Measurements from ENCODE around the gene PPP1R37.

Gene PPP1R37

GRCh38 chr19:45078390-45079062 is 14.5 kb upstream of the PPP1R37 start:
- H2BK120ac ChIP-seq (ENCODE audit: low read depth, low read length), result no peak overlapping the region
- peak overlapping the region; percentile 86 for H3K9ac ChIP-seq (ENCODE audit: low read length)
- H3K4me1 ChIP-seq (ENCODE audit: control insufficient read depth, low read depth, low read length), result peaks cover 8% of the 10 kb centered on the region
- no peak overlapping the region for H2BK5ac ChIP-seq (ENCODE audit: low read length)
- H3K4me2 ChIP-seq (ENCODE audit: low read length), result peak overlapping the region; percentile 87
- H3K79me1 ChIP-seq (ENCODE audit: low read length), result peaks cover 9% of the 10 kb centered on the region
- H3K23ac ChIP-seq (ENCODE audit: low read length), result no peak overlapping the region
- peaks cover 4% of the 10 kb centered on the region for H3K36me3 ChIP-seq (ENCODE audit: control insufficient read depth, insufficient read depth, low read length)
- H3K27ac ChIP-seq (ENCODE audit: low read depth, low read length), result no peak overlapping the region
- no peak overlapping the region for H4K5ac ChIP-seq (ENCODE audit: low read length)
- H3K4ac ChIP-seq (ENCODE audit: low read depth, low read length), result peak overlapping the region; percentile 48
- peak overlapping the region; percentile 97 for H3K56ac ChIP-seq (ENCODE audit: low read length)
- WGBS (ENCODE audit: extremely low coverage, insufficient coverage, low lambda C conversion rate), result no CpG with 5 or more reads among the region's 10 CpGs
- peak overlapping the region; percentile 16 for H3K4me3 ChIP-seq (ENCODE audit: low read length)
- peaks cover 29% of the 10 kb centered on the region for H3K79me2 ChIP-seq (ENCODE audit: control insufficient read depth, insufficient read depth, low read length)
- H3K18ac ChIP-seq (ENCODE audit: low read length), result no peak overlapping the region
- H3K27me3 ChIP-seq (ENCODE audit: insufficient read depth, low read length, poor library complexity), result no peaks in the 10 kb centered on the region
- DNase-seq, result no peak
- H2AK5ac ChIP-seq (ENCODE audit: low read length), result no peak overlapping the region
- no peak overlapping the region for H4K8ac ChIP-seq (ENCODE audit: low read depth, low read length)
- H2BK15ac ChIP-seq (replicated peaks; ENCODE audit: low read depth), result no peak overlapping the region

GRCh38 chr19:45079063-45079910 is 13.7 kb upstream of the PPP1R37 start, which contains the start of gene GEMIN7:
GEMIN7 (plus strand) TSS chr19:45079260; CDS start chr19:45090115, 10,855 bp downstream.
- H2BK5ac ChIP-seq (ENCODE audit: low read length), result peak within 1 kb of the TSS; percentile 84
- peak within 1 kb of the TSS; percentile 19 for H2BK120ac ChIP-seq (ENCODE audit: low read depth, low read length)
- H3K4me3 ChIP-seq (ENCODE audit: low read length), result peak within 1 kb of the TSS; percentile 93
- H3K23ac ChIP-seq (ENCODE audit: low read length), result no peak within 1 kb of the TSS
- H3K79me2 ChIP-seq (ENCODE audit: control insufficient read depth, insufficient read depth, low read length), result peaks cover 29% of the 10 kb centered on the region
- peaks cover 4% of the 10 kb centered on the region for H3K36me3 ChIP-seq (ENCODE audit: control insufficient read depth, insufficient read depth, low read length)
- peak within 1 kb of the TSS; percentile 82 for H3K18ac ChIP-seq (ENCODE audit: low read length)
- no peak within 1 kb of the TSS for H4K5ac ChIP-seq (ENCODE audit: low read length)
- no peak within 1 kb of the TSS for H4K8ac ChIP-seq (ENCODE audit: low read depth, low read length)
- H3K4me1 ChIP-seq (ENCODE audit: control insufficient read depth, low read depth, low read length), result peaks cover 8% of the 10 kb centered on the region
- peaks cover 9% of the 10 kb centered on the region for H3K79me1 ChIP-seq (ENCODE audit: low read length)
- H3K56ac ChIP-seq (ENCODE audit: low read length), result peak within 1 kb of the TSS; percentile 98
- H2BK15ac ChIP-seq (replicated peaks; ENCODE audit: low read depth), result no peak within 1 kb of the TSS
- no CpG with 5 or more reads among the region's 61 CpGs for WGBS (ENCODE audit: extremely low coverage, insufficient coverage, low lambda C conversion rate)
- no peaks in the 10 kb centered on the region for H3K27me3 ChIP-seq (ENCODE audit: insufficient read depth, low read length, poor library complexity)
- peak within 1 kb of the TSS; percentile 88 for H3K27ac ChIP-seq (ENCODE audit: low read depth, low read length)
- H3K4me2 ChIP-seq (ENCODE audit: low read length), result peak within 1 kb of the TSS; percentile 87
- H3K4ac ChIP-seq (ENCODE audit: low read depth, low read length), result peak within 1 kb of the TSS; percentile 97
- peak within 1 kb of the TSS; percentile 58 for H2AK5ac ChIP-seq (ENCODE audit: low read length)
- H3K9ac ChIP-seq (ENCODE audit: low read length), result peak within 1 kb of the TSS; percentile 98
- peak; percentile 90 for DNase-seq

- peak; percentile 86 for DNase-seq
Observed at GRCh38 chr19:45079911-45080370, 13.0 kb upstream of the PPP1R37 start.

GRCh38 chr19:45082170-45082569 is 10.8 kb upstream of the PPP1R37 start:
- H3K4me1 ChIP-seq (ENCODE audit: control insufficient read depth, low read depth, low read length), result peaks cover 7% of the 10 kb centered on the region
- H3K36me3 ChIP-seq (ENCODE audit: control insufficient read depth, insufficient read depth, low read length), result peaks cover 4% of the 10 kb centered on the region
- no peak overlapping the region for H2BK120ac ChIP-seq (ENCODE audit: low read depth, low read length)
- H3K79me2 ChIP-seq (ENCODE audit: control insufficient read depth, insufficient read depth, low read length), result peaks cover 34% of the 10 kb centered on the region
- no peak overlapping the region for H3K4me3 ChIP-seq (ENCODE audit: low read length)
- no peak for DNase-seq
- H3K18ac ChIP-seq (ENCODE audit: low read length), result no peak overlapping the region
- no peak overlapping the region for H2BK15ac ChIP-seq (replicated peaks; ENCODE audit: low read depth)
- no peak overlapping the region for H4K5ac ChIP-seq (ENCODE audit: low read length)
- H3K23ac ChIP-seq (ENCODE audit: low read length), result no peak overlapping the region
- no peak overlapping the region for H3K27ac ChIP-seq (ENCODE audit: low read depth, low read length)
- peaks cover 14% of the 10 kb centered on the region for H3K79me1 ChIP-seq (ENCODE audit: low read length)
- no peak overlapping the region for H2BK5ac ChIP-seq (ENCODE audit: low read length)
- no peak overlapping the region for H3K4me2 ChIP-seq (ENCODE audit: low read length)
- H3K4ac ChIP-seq (ENCODE audit: low read depth, low read length), result no peak overlapping the region
- H4K8ac ChIP-seq (ENCODE audit: low read depth, low read length), result no peak overlapping the region
- WGBS (ENCODE audit: extremely low coverage, insufficient coverage, low lambda C conversion rate), result no CpG with 5 or more reads among the region's 5 CpGs
- H2AK5ac ChIP-seq (ENCODE audit: low read length), result no peak overlapping the region
- no peaks in the 10 kb centered on the region for H3K27me3 ChIP-seq (ENCODE audit: insufficient read depth, low read length, poor library complexity)
- no peak overlapping the region for H3K56ac ChIP-seq (ENCODE audit: low read length)
- no peak overlapping the region for H3K9ac ChIP-seq (ENCODE audit: low read length)

More at GRCh38 chr19:45079911-45080370, 13.0 kb upstream of the PPP1R37 start:
- Histone ChIP-seq H2BK120ac (ENCODE audit: low read depth, low read length) (no peak overlapping the region), H3K27me3 (ENCODE audit: insufficient read depth, low read length, poor library complexity) (no peaks in the 10 kb centered on the region), H4K8ac (ENCODE audit: low read depth, low read length) (no peak overlapping the region), H2BK5ac (ENCODE audit: low read length) (peak overlapping the region; percentile 79), H3K18ac (ENCODE audit: low read length) (peak overlapping the region; percentile 54), H2BK15ac (replicated peaks; ENCODE audit: low read depth) (no peak overlapping the region), H3K9ac (ENCODE audit: low read length) (peak overlapping the region; percentile 98), H3K36me3 (ENCODE audit: control insufficient read depth, insufficient read depth, low read length) (peaks cover 4% of the 10 kb centered on the region), H3K79me2 (ENCODE audit: control insufficient read depth, insufficient read depth, low read length) (peaks cover 29% of the 10 kb centered on the region), H3K4ac (ENCODE audit: low read depth, low read length) (peak overlapping the region; percentile 2), H3K27ac (ENCODE audit: low read depth, low read length) (peak overlapping the region; percentile 88), H3K23ac (ENCODE audit: low read length) (no peak overlapping the region), H3K79me1 (ENCODE audit: low read length) (peaks cover 9% of the 10 kb centered on the region), H3K56ac (ENCODE audit: low read length) (peak overlapping the region; percentile 98), H4K5ac (ENCODE audit: low read length) (no peak overlapping the region), H3K4me3 (ENCODE audit: low read length) (peak overlapping the region; percentile 93), H2AK5ac (ENCODE audit: low read length) (peak overlapping the region; percentile 58), H3K4me1 (ENCODE audit: control insufficient read depth, low read depth, low read length) (peaks cover 6% of the 10 kb centered on the region), H3K4me2 (ENCODE audit: low read length) (peak overlapping the region; percentile 49)
- no CpG with 5 or more reads among the region's 6 CpGs for WGBS (ENCODE audit: extremely low coverage, insufficient coverage, low lambda C conversion rate)

- no peak overlapping the region for H3K27ac ChIP-seq (ENCODE audit: low read depth, low read length)
- no peak overlapping the region for H2BK15ac ChIP-seq (replicated peaks; ENCODE audit: low read depth)
- no peak overlapping the region for H2BK120ac ChIP-seq (ENCODE audit: low read depth, low read length)
- no peak overlapping the region for H3K18ac ChIP-seq (ENCODE audit: low read length)
- peak; percentile 48 for DNase-seq
- no peak overlapping the region for H3K4me3 ChIP-seq (ENCODE audit: low read length)
- no peak overlapping the region for H3K56ac ChIP-seq (ENCODE audit: low read length)
- WGBS (ENCODE audit: extremely low coverage, insufficient coverage, low lambda C conversion rate), result no CpG with 5 or more reads among the region's 4 CpGs
- peaks cover 2% of the 10 kb centered on the region for H3K4me1 ChIP-seq (ENCODE audit: control insufficient read depth, low read depth, low read length)
- H3K4me2 ChIP-seq (ENCODE audit: low read length), result no peak overlapping the region
- H3K23ac ChIP-seq (ENCODE audit: low read length), result no peak overlapping the region
- H3K79me1 ChIP-seq (ENCODE audit: low read length), result peaks cover 15% of the 10 kb centered on the region
- no peak overlapping the region for H2BK5ac ChIP-seq (ENCODE audit: low read length)
- no peak overlapping the region for H3K9ac ChIP-seq (ENCODE audit: low read length)
- peaks cover 19% of the 10 kb centered on the region for H3K79me2 ChIP-seq (ENCODE audit: control insufficient read depth, insufficient read depth, low read length)
- H4K5ac ChIP-seq (ENCODE audit: low read length), result no peak overlapping the region
- no peak overlapping the region for H3K4ac ChIP-seq (ENCODE audit: low read depth, low read length)
- H2AK5ac ChIP-seq (ENCODE audit: low read length), result no peak overlapping the region
- no peak overlapping the region for H4K8ac ChIP-seq (ENCODE audit: low read depth, low read length)
- no peaks in the 10 kb centered on the region for H3K27me3 ChIP-seq (ENCODE audit: insufficient read depth, low read length, poor library complexity)
- peaks cover 4% of the 10 kb centered on the region for H3K36me3 ChIP-seq (ENCODE audit: control insufficient read depth, insufficient read depth, low read length)
Observed at GRCh38 chr19:45086480-45086879, 6.5 kb upstream of the PPP1R37 start.
